Femur (tissue), 1 donor: ENCODE measurements around the gene LRRC43.
"Not testable (repeated sequence)": the region's sequence is repeated elsewhere in the genome, so short reads cannot be mapped to it uniquely, and the experiment has no call there.

Experiments used
- DNase-seq: peaks from one replicate; pipeline ENCODE4 v3.0.0-alpha.2; 2017

LRRC43 gene

GRCh38 chr12:122158700-122159285 is 24.1 kb upstream of the LRRC43 start:
- DNase-seq = no peak

GRCh38 chr12:122159882-122160281 is 23.0 kb upstream of the LRRC43 start:
- no peak for DNase-seq

- no peak for DNase-seq
Observed at GRCh38 chr12:122160761-122161160, 22.2 kb upstream of the LRRC43 start.

GRCh38 chr12:122161682-122162081 is 21.2 kb upstream of the LRRC43 start:
- no peak for DNase-seq

- no peak for DNase-seq
Observed at GRCh38 chr12:122162976-122163375, 19.9 kb upstream of the LRRC43 start.

GRCh38 chr12:122166422-122167349 is 16.2 kb upstream of the LRRC43 start:
- DNase-seq = no peak

GRCh38 chr12:122167356-122167925 is 15.5 kb upstream of the LRRC43 start:
- no peak for DNase-seq

GRCh38 chr12:122168492-122168891 is 14.4 kb upstream of the LRRC43 start:
- no peak for DNase-seq

GRCh38 chr12:122171399-122171798 is 11.5 kb upstream of the LRRC43 start:
- DNase-seq = no peak

GRCh38 chr12:122172262-122172939 is 10.5 kb upstream of the LRRC43 start:
- DNase-seq = no peak

- no peak for DNase-seq
Observed at GRCh38 chr12:122174155-122174845, 8.6 kb upstream of the LRRC43 start, which contains the start of gene IL31. TSS of gene IL31 (minus strand) at chr12:122174221. CDS start at chr12:122174172, 49 bp downstream.

GRCh38 chr12:122176473-122176872 is 6.5 kb upstream of the LRRC43 start:
- not testable (repeated sequence) for DNase-seq

GRCh38 chr12:122183588-122183940 is 641 bp downstream of the LRRC43 start:
- no peak for DNase-seq

- no peak for DNase-seq
Observed at GRCh38 chr12:122184517-122184916, 1.6 kb downstream of the LRRC43 start.

- DNase-seq = no peak
Observed at GRCh38 chr12:122185079-122185478, 2.2 kb downstream of the LRRC43 start.

- no peak for DNase-seq
Observed at GRCh38 chr12:122185494-122186082, 2.7 kb downstream of the LRRC43 start.

- DNase-seq = no peak
Observed at GRCh38 chr12:122187466-122187865, 4.5 kb downstream of the LRRC43 start.

GRCh38 chr12:122189626-122190475 is 6.9 kb downstream of the LRRC43 start:
- no peak for DNase-seq

GRCh38 chr12:122190842-122191668 is 8.1 kb downstream of the LRRC43 start:
- DNase-seq = no peak

- no peak for DNase-seq
Observed at GRCh38 chr12:122192441-122192840, 9.5 kb downstream of the LRRC43 start.
